Transverse colon (tissue), 4 donors: ENCODE results near the gene GP1BB.

ENCODE experiments used
- POLR2A ChIP-seq: fragments of 450-650 bp; IDR thresholded peaks from one replicate; pipeline ENCODE4 v1.6.1; 2016; ENCODE audit warnings: antibody characterized with exemption, mild to moderate bottlenecking, moderate library complexity
- POLR2AphosphoS5 ChIP-seq, 3 donors: sonication (generic); formaldehyde crosslinking; IDR thresholded peaks; one replicate each; pipeline ENCODE4 v1.6.1; 2016; ENCODE audit warnings: antibody characterized with exemption in 3 of 3
- TF ChIP-seq, protein P1 (sequence below), 5 experiments: fragments of 200-600 bp in 3 of 5; fragments of 450-650 bp in 2 of 5; sonication (generic) in 3 of 5; IDR thresholded peaks; 1 replicate in 2 of 5; 2 replicates in 3 of 5; pipeline ENCODE4 v1.5.1; 2016 to 2017; ENCODE audit warnings: antibody characterized with exemption in 5 of 5, inconsistent platforms in 3 of 5, mild to moderate bottlenecking in 2 of 5, moderate library complexity in 1 of 5

DNA sequence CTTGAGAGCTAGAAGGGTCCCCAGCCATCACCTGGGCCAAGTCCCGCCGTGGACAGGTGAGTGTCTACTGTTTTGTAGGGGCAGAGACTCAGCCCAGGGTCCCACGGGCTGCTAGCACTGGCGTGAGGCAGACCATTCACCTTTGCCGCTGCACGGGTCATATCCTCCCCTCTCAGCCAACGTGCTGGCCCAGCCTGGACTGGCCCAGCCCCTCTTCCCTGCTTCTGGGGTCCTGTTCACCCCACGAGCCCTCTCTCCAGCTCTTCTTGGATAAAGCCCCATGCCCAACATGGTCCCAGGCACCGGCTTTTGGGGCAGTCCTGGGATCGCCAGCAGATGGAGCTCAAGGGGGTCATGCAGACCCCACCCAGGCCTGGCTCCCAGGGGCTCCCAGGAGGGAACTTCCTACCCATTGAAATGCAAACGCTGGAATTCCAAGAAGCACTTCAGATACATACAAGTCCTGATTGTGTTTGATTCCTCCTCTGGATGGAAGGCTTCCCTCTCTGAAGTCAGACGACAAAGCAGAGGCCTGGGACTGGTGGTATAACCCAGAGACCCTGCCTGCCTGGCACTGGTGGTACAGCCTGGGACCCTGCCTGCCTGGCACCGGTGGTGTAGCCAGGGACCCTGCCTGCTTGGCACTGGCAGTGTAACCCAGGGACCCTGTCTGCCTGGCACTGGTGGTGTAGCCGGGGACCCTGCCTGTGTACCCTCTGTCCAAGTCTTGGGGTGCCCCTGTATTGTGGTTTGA, 18.0 kb upstream of the GP1BB start:
- no peak for TF ChIP-seq POLR2A
- TF ChIP-seq, protein P1, sequence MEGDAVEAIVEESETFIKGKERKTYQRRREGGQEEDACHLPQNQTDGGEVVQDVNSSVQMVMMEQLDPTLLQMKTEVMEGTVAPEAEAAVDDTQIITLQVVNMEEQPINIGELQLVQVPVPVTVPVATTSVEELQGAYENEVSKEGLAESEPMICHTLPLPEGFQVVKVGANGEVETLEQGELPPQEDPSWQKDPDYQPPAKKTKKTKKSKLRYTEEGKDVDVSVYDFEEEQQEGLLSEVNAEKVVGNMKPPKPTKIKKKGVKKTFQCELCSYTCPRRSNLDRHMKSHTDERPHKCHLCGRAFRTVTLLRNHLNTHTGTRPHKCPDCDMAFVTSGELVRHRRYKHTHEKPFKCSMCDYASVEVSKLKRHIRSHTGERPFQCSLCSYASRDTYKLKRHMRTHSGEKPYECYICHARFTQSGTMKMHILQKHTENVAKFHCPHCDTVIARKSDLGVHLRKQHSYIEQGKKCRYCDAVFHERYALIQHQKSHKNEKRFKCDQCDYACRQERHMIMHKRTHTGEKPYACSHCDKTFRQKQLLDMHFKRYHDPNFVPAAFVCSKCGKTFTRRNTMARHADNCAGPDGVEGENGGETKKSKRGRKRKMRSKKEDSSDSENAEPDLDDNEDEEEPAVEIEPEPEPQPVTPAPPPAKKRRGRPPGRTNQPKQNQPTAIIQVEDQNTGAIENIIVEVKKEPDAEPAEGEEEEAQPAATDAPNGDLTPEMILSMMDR (IDR thresholded peaks at IDR 0.05) = no peak
- TF ChIP-seq POLR2AphosphoS5 (IDR thresholded peaks at IDR 0.05) = no peak
